Esophagus squamous epithelium (tissue), 5 donors: ENCODE data around the gene ARHGAP26. TPM values are rescaled to one million over a fixed set of nuclear protein-coding genes. Genes with fewer than 3 reads are reported as not detected.

Experiments
- DNase-seq: peaks from one replicate; lab custom pipeline; 2025; lab: John Stamatoyannopoulos, UW
- H3K27ac ChIP-seq, 4 donors: fragments of 200-600 bp; sonication (generic); one replicate each; pipeline ENCODE4 v1.5.1; 2016 to 2019; ENCODE audit warnings: mild to moderate bottlenecking in 1 of 4
- H3K27me3 ChIP-seq, 4 donors: fragments of 200-600 bp; sonication (generic); 1 replicate in 3 of 4; 2 replicates in 1 of 4; pipeline versions ENCODE4 v1.5.1 to v1.6.0; 2017 to 2021; ENCODE audit warnings: antibody characterized with exemption in 1 of 4
- H3K36me3 ChIP-seq, 3 donors: fragments of 200-600 bp; sonication (generic); one replicate each; pipeline ENCODE4 v1.5.1; 2016 to 2019
- H3K4me1 ChIP-seq, 3 donors: fragments of 200-600 bp; sonication (generic); one replicate each; pipeline ENCODE4 v1.5.1; 2017 to 2019
- H3K4me3 ChIP-seq, 4 donors: fragments of 200-600 bp; sonication (generic); 1 replicate in 3 of 4; 2 replicates in 1 of 4; pipeline ENCODE4 v1.5.1; 2016 to 2019; ENCODE audit warnings: mild to moderate bottlenecking in 2 of 4, moderate library complexity in 1 of 4
- H3K9me3 ChIP-seq, 3 donors: fragments of 200-600 bp; sonication (generic); one replicate each; pipeline ENCODE4 v1.5.1; 2016 to 2019
- POLR2A ChIP-seq, 4 donors: fragments of 450-650 bp; IDR thresholded peaks; one replicate each; pipeline ENCODE4 v1.6.1; 2017; ENCODE audit warnings: antibody characterized with exemption in 4 of 4, mild to moderate bottlenecking in 4 of 4, moderate library complexity in 3 of 4
- WGBS, 2 donors: methylation state at CpG; one replicate each; pipeline ENCODE4 v1.1.5; 2018; 5-methylcytosine and 5-hydroxymethylcytosine counted together
- intact Hi-C: fragments of 100-400 bp; cut with DNase I; formaldehyde crosslinking; loops from one replicate; pipeline ENCODE4 v1.15.0; 2022
- total RNA-seq, 4 donors: library from RNA; depleted of rRNA; stranded (reverse); fragments of >200 nt; gene quantifications; one replicate each; pipeline ENCODE4 v1.1.0, GENCODE V29; 2016
- TF ChIP-seq, protein P1 (sequence below), 6 experiments: fragments of 450-650 bp in 4 of 6; fragments of 200-600 bp in 2 of 6; sonication (generic) in 2 of 6; IDR thresholded peaks; one replicate each; pipeline ENCODE4 v1.5.1; 2016 to 2019; ENCODE audit warnings: antibody characterized with exemption in 6 of 6, mild to moderate bottlenecking in 4 of 6, moderate library complexity in 4 of 6
- donor health status: DM: yes; HTN: yes; CAD: no.

ARHGAP26 gene
- total RNA-seq, 4 donors from 2014 or later = 4.4 to 18.7 (median 15.4) TPM

GRCh38 chr5:142770650-142771609 lies 753 bp downstream of the ARHGAP26 start:
- TF ChIP-seq, protein P1, sequence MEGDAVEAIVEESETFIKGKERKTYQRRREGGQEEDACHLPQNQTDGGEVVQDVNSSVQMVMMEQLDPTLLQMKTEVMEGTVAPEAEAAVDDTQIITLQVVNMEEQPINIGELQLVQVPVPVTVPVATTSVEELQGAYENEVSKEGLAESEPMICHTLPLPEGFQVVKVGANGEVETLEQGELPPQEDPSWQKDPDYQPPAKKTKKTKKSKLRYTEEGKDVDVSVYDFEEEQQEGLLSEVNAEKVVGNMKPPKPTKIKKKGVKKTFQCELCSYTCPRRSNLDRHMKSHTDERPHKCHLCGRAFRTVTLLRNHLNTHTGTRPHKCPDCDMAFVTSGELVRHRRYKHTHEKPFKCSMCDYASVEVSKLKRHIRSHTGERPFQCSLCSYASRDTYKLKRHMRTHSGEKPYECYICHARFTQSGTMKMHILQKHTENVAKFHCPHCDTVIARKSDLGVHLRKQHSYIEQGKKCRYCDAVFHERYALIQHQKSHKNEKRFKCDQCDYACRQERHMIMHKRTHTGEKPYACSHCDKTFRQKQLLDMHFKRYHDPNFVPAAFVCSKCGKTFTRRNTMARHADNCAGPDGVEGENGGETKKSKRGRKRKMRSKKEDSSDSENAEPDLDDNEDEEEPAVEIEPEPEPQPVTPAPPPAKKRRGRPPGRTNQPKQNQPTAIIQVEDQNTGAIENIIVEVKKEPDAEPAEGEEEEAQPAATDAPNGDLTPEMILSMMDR (IDR thresholded peaks at IDR 0.05) = no peak
- TF ChIP-seq POLR2A (IDR thresholded peaks at IDR 0.05) = peak in 1 of 4 donors; percentile 18
- WGBS, 2 donors = 1 to 2% methylated on average over 15 to 23 of the region's 86 CpGs
- H3K36me3 ChIP-seq = no peaks in the 10 kb centered on the region
- peaks cover 5 to 32% (median 17%) of the 10 kb centered on the region in 3 donors for H3K4me1 ChIP-seq
- H3K27me3 ChIP-seq = no peaks in the 10 kb centered on the region
- DNase-seq = no peak
- peak overlapping the region; percentile 65 to 91 (median 78) for H3K4me3 ChIP-seq
- no peaks in the 10 kb centered on the region for H3K9me3 ChIP-seq
- intact Hi-C loops = no loop called here
- H3K27ac ChIP-seq = peak overlapping the region; percentile 86 to 93 (median 92)

- intact Hi-C loops = no loop called here
- no peak for DNase-seq
- Histone ChIP-seq H3K27me3 (no peaks in the 10 kb centered on the region), H3K9me3 (no peaks in the 10 kb centered on the region), H3K4me3 (peak overlapping the region; percentile 65 to 91 (median 78)), H3K4me1 (peaks cover 5 to 32% (median 17%) of the 10 kb centered on the region in 3 donors), H3K36me3 (no peaks in the 10 kb centered on the region), H3K27ac (peak overlapping the region in 2 of 4 donors; percentile 86 to 93)
- 31 to 36% methylated on average over 5 of the region's 5 CpGs for WGBS, 2 donors
- TF ChIP-seq POLR2A (IDR thresholded peaks at IDR 0.05) = no peak
- TF ChIP-seq, protein P1 (IDR thresholded peaks at IDR 0.05) = no peak
Observed at GRCh38 chr5:142771666-142772065, 1.5 kb downstream of the ARHGAP26 start.

DNA sequence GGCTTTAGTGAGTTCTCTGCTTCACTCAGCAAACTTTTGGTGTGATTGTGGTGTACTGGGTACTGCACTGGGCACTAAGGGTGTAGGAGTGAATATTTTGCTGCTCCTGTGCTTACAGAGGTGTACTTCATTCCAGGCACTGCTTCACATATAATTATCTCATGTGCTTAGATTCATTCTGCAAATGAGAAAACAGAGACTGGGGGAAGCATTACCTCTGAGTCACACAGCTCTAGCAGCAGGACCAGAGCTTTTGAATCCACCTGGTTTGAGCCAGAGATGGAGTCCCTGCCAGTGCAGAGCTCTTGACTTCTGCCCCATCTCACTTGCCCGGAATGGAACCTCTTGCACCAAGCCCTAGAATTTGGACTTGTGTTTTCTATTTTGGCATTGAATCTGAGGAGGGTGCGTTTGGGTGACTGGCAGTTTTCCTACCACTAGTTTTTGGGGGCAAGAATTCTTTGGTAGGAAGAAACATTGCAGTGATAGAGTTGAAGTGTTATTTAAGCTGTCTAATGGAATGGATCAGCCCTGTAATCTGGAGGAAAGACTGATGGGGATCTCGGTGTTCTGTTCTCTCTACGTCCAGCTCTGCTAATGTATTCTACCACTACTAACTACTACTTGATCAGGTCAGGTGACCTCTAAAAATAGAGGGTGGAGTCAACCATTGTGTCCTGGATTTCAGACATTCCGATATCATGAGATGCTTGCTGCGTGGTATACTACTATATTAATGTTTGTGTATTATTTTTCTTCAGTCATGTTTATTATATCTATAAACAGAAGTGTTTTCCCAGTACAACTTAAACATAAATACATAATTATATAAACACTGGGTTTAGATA lies 2.5 kb downstream of the ARHGAP26 start:
- Histone ChIP-seq H3K27me3 (no peaks in the 10 kb centered on the region), H3K9me3 (no peaks in the 10 kb centered on the region), H3K27ac (peak overlapping the region in 1 of 4 donors; percentile 86), H3K4me1 (peaks cover 5 to 33% (median 17%) of the 10 kb centered on the region in 3 donors), H3K4me3 (peak overlapping the region in 1 of 4 donors; percentile 91), H3K36me3 (no peaks in the 10 kb centered on the region)
- WGBS, 2 donors = 81 to 96% methylated on average over 5 to 6 of the region's 6 CpGs
- TF ChIP-seq, protein P1 (IDR thresholded peaks at IDR 0.05) = no peak
- no peak for TF ChIP-seq POLR2A (IDR thresholded peaks at IDR 0.05)
- intact Hi-C loops = no loop called here
- no peak for DNase-seq

GRCh38 chr5:142777099-142777498 lies 6.9 kb downstream of the ARHGAP26 start:
- Histone ChIP-seq H3K27ac (no peak overlapping the region), H3K4me3 (no peak overlapping the region), H3K27me3 (no peaks in the 10 kb centered on the region), H3K4me1 (peaks cover 9 to 36% (median 19%) of the 10 kb centered on the region in 3 donors), H3K36me3 (no peaks in the 10 kb centered on the region), H3K9me3 (no peaks in the 10 kb centered on the region)
- 85 to 100% methylated on average over 2 of the region's 2 CpGs for WGBS, 2 donors
- TF ChIP-seq POLR2A (IDR thresholded peaks at IDR 0.05) = no peak
- TF ChIP-seq, protein P1 (IDR thresholded peaks at IDR 0.05) = no peak
- DNase-seq = no peak
- intact Hi-C loops = no loop called here
